ENCODE results near the gene TMBIM4. TPM values are rescaled to one million over a fixed set of nuclear protein-coding genes. Genes with fewer than 3 reads are reported as not detected.

Gene TMBIM4
- total RNA-seq, 1 experiment from 2014 or later: 36.3 TPM

- Histone ChIP-seq H3K36me3 (ENCODE audit: low read depth, low read length) (no peaks in the 10 kb centered on the region), H3K79me2 (ENCODE audit: low read length) (no peaks in the 10 kb centered on the region), H4K20me1 (ENCODE audit: low read length) (no peaks in the 10 kb centered on the region), H2AFZ (ENCODE audit: low read length) (no peak overlapping the region), H3K4me3 (ENCODE audit: low read length) (no peak overlapping the region), H3K27me3 (ENCODE audit: low read length) (no peaks in the 10 kb centered on the region), H3K4me1 (ENCODE audit: insufficient read depth, low read length) (peaks cover 14% of the 10 kb centered on the region), H3K9me2 (replicated peaks; ENCODE audit: low read length) (no peaks in the 10 kb centered on the region), H3K9me3 (ENCODE audit: low read length) (no peaks in the 10 kb centered on the region), H3K27ac (ENCODE audit: low read length) (no peak overlapping the region), H3K9ac (ENCODE audit: low read length) (no peak overlapping the region), H3F3A (ENCODE audit: low read length, unreplicated experiment) (no peaks in the 10 kb centered on the region), H3K4me2 (ENCODE audit: low read length) (no peak overlapping the region)
- ChIA-PET POLR2A (ENCODE audit: unreplicated experiment) (no interaction called here), CTCF (no interaction called here)
- ATAC-seq (no peak), DNase-seq (peak; percentile 15)
- intact Hi-C loops (cut with micrococcal nuclease): loop anchor here (10.0 kb wide), 2 partner anchors 125 to 155 kb away; partner anchors contain the start of gene HELB
- no TSS peak for BruUV-seq (replicated peaks)
- TF ChIP-seq EZH2 (IDR thresholded peaks at IDR 0.05; ENCODE audit: low read length, unreplicated experiment) (no peak), CTCF (conservative IDR thresholded peaks at IDR 0.05; ENCODE audit: low read depth, low read length) (0 out of 2 replicates have a peak, but pooled peaks have one; percentile 20)
These were observed 19.9 kb downstream of the TMBIM4 start for GRCh38 chr12:66149702-66150398.

GRCh38 chr12:66144791-66145754 is 24.7 kb downstream of the TMBIM4 start:
- Histone ChIP-seq H3K27me3 (ENCODE audit: low read length) (no peaks in the 10 kb centered on the region), H3K4me3 (ENCODE audit: low read length) (peak overlapping the region; percentile 17; the same call in 1 of the 2 replicates), H3F3A (ENCODE audit: low read length, unreplicated experiment) (no peaks in the 10 kb centered on the region), H2AFZ (ENCODE audit: low read length) (0 out of 2 replicates have a peak overlapping the region, but pooled peaks have one; percentile 32), H3K27ac (ENCODE audit: low read length) (0 out of 2 replicates have a peak overlapping the region, but pooled peaks have one; percentile 19), H4K20me1 (ENCODE audit: low read length) (no peaks in the 10 kb centered on the region), H3K9ac (ENCODE audit: low read length) (no peak overlapping the region), H3K9me2 (replicated peaks; ENCODE audit: low read length) (no peaks in the 10 kb centered on the region), H3K36me3 (ENCODE audit: low read depth, low read length) (peaks cover 28% of the 10 kb centered on the region), H3K9me3 (ENCODE audit: low read length) (0 out of 2 replicates have a peak, but pooled peaks cover 7% of the 10 kb centered on the region), H3K79me2 (ENCODE audit: low read length) (no peaks in the 10 kb centered on the region), H3K4me2 (ENCODE audit: low read length) (peak overlapping the region; percentile 58), H3K4me1 (ENCODE audit: insufficient read depth, low read length) (peaks cover 12% of the 10 kb centered on the region)
- ChIA-PET CTCF (interaction anchor here (0.5 to 1.7 kb wide), 10 partner anchors 13 to 566 kb away, joined by 3 to 12 read pairs (median 4); partner anchors contain the start of gene TMBIM4), POLR2A (ENCODE audit: unreplicated experiment) (interaction anchor here (0.8 to 1.0 kb wide), 2 partner anchors 24 to 158 kb away, joined by 3 to 6 read pairs; partner anchors contain the start of gene HELB)
- intact Hi-C loops (cut with micrococcal nuclease): loop anchor here (1.0 to 10.0 kb wide), 4 partner anchors 130 to 550 kb away; partner anchors contain the start of gene HELB
- peak; percentile 93 for TF ChIP-seq CTCF (conservative IDR thresholded peaks at IDR 0.05; ENCODE audit: low read depth, low read length)
- no peak for TF ChIP-seq EZH2phosphoT487 (IDR thresholded peaks at IDR 0.05; ENCODE audit: borderline replicate concordance, low read length)
- TF ChIP-seq EZH2 (IDR thresholded peaks at IDR 0.05; ENCODE audit: low read length, unreplicated experiment): no peak
- ATAC-seq (peak; percentile 89), DNase-seq (peak; percentile 91)
- no TSS peak for BruUV-seq (replicated peaks)

All from PC-3 (cell line).